BJ (cell line): ENCODE data around the gene WDR1. TPM values are rescaled to one million over a fixed set of nuclear protein-coding genes. Genes with fewer than 3 reads are reported as not detected.

ENCODE experiments used
- CTCF ChIA-PET: fragments of 350-600 bp; formaldehyde crosslinking; extraction: SDS; loops from one replicate; lab custom pipeline; 2021; ENCODE audit warnings: antibody characterized with exemption, inconsistent platforms; lab: Yijun Ruan, JAX
- POLR2A ChIA-PET: fragments of 300-600 bp; sonication (Branson Sonifier 250); formaldehyde crosslinking; extraction: SDS; loops from one replicate; lab custom pipeline; 2021; ENCODE audit warnings: antibody characterized with exemption; lab: Charles Lee
- DNase-seq: peaks from one replicate; pipeline ENCODE4 v3.0.0-alpha.2; 2011; ENCODE audit warnings: low read depth
- H3K27me3 ChIP-seq: 2 replicates; pipeline ENCODE4 v1.6.0; 2011; ENCODE audit warnings: low read length; ENCODE audit not compliant: control insufficient read depth, insufficient read depth
- H3K36me3 ChIP-seq: 2 replicates; pipeline ENCODE4 v1.5.1; 2011; ENCODE audit warnings: low read length; ENCODE audit not compliant: control insufficient read depth, insufficient read depth
- H3K4me3 ChIP-seq: 2 replicates; pipeline ENCODE4 v1.5.1; 2011; ENCODE audit warnings: low read depth, mild to moderate bottlenecking, control low read depth, low read length
- CTCF ChIP-seq: IDR thresholded peaks from 2 replicates; pipeline ENCODE4 v1.5.1; 2011; ENCODE audit warnings: low read depth, mild to moderate bottlenecking, control low read depth, inconsistent platforms, low read length, moderate library complexity; ENCODE audit not compliant: insufficient read depth
- polyA plus RNA-seq: library from polyadenylated mRNA; depleted of rRNA; stranded (reverse); fragments of >200 nt; gene quantifications from 2 replicates; pipeline ENCODE4 v1.2.3, GENCODE V29; 2011

The WDR1 gene
- polyA plus RNA-seq, 1 experiment = 952 TPM

GRCh38 chr4:10083331-10083771 is 33.2 kb downstream of the WDR1 start:
- DNase-seq = no peak
- peaks cover 86% of the 10 kb centered on the region for H3K36me3 ChIP-seq
- TF ChIP-seq CTCF = no peak
- no peaks in the 10 kb centered on the region for H3K27me3 ChIP-seq
- POLR2A ChIA-PET = no interaction called here
- CTCF ChIA-PET = no interaction called here
- H3K4me3 ChIP-seq = no peak overlapping the region

- TF ChIP-seq CTCF = no peak
- no peaks in the 10 kb centered on the region for H3K27me3 ChIP-seq
- DNase-seq = no peak
- no peak overlapping the region for H3K4me3 ChIP-seq
- POLR2A ChIA-PET = no interaction called here
- peaks cover 89% of the 10 kb centered on the region for H3K36me3 ChIP-seq
- CTCF ChIA-PET = no interaction called here
Observed at GRCh38 chr4:10082459-10083272, 33.9 kb downstream of the WDR1 start.

GRCh38 chr4:10082047-10082446 is 34.6 kb downstream of the WDR1 start:
- DNase-seq = no peak
- no peak overlapping the region for H3K4me3 ChIP-seq
- TF ChIP-seq CTCF = no peak
- peaks cover 89% of the 10 kb centered on the region for H3K36me3 ChIP-seq
- POLR2A ChIA-PET = no interaction called here
- H3K27me3 ChIP-seq = no peaks in the 10 kb centered on the region
- CTCF ChIA-PET = no interaction called here

- peaks cover 86% of the 10 kb centered on the region for H3K36me3 ChIP-seq
- H3K4me3 ChIP-seq = no peak overlapping the region
- POLR2A ChIA-PET = no interaction called here
- CTCF ChIA-PET = interaction anchor here (0.8 kb wide), 1 partner anchor 62 kb away, joined by 3 read pairs; no protein-coding TSS in a partner anchor
- no peaks in the 10 kb centered on the region for H3K27me3 ChIP-seq
- DNase-seq = no peak
- TF ChIP-seq CTCF = no peak
Observed at GRCh38 chr4:10081218-10081606, 35.4 kb downstream of the WDR1 start.

GRCh38 chr4:10080589-10081217 is 35.9 kb downstream of the WDR1 start:
- Histone ChIP-seq H3K27me3 (no peaks in the 10 kb centered on the region), H3K4me3 (no peak overlapping the region), H3K36me3 (peaks cover 86% of the 10 kb centered on the region)
- ChIA-PET POLR2A (no interaction called here), CTCF (interaction anchor here (0.8 to 1.1 kb wide), 2 partner anchors 14 to 61 kb away, joined by 3 read pairs; no protein-coding TSS in a partner anchor)
- DNase-seq = no peak
- TF ChIP-seq CTCF = no peak
